Stimulated activated naive CD8-positive, alpha-beta T cell treated with anti-CD3 and anti-CD28 coated beads, Interleukin-15, amount 100 ng/mL, for 72 hours (primary cell): ENCODE data around the gene OTX2.

ENCODE experiments used
- ATAC-seq: fragments of 150-1000 bp; cut with Tn5 transposase; 2 replicates; pipeline ENCODE4 v1.10.0; 2021; ENCODE audit warnings: mild to moderate bottlenecking, moderate library complexity
- DNase-seq, 2 donors: peaks; one replicate each; pipeline ENCODE4 v3.0.0; 2021 to 2022
- H3K27ac Mint-ChIP-seq, 2 donors: one replicate each; pipeline ENCODE4 v1.8.0; 2022; ENCODE audit warnings: mild to moderate bottlenecking in 2 of 2, mixed read lengths in 2 of 2, moderate library complexity in 2 of 2
- H3K27me3 Mint-ChIP-seq: one replicate; pipeline ENCODE4 v1.8.0; 2022; ENCODE audit warnings: mixed read lengths
- H3K4me1 Mint-ChIP-seq: one replicate; pipeline ENCODE4 v1.8.0; 2022; ENCODE audit warnings: mild to moderate bottlenecking, mixed read lengths
- H3K4me3 Mint-ChIP-seq, 2 donors: one replicate each; pipeline ENCODE4 v1.8.0; 2022; ENCODE audit warnings: mild to moderate bottlenecking in 2 of 2, mixed read lengths in 2 of 2, moderate library complexity in 1 of 2
- H3K9me3 Mint-ChIP-seq, 2 donors: one replicate each; pipeline ENCODE4 v1.8.0; 2022; ENCODE audit warnings: mixed read lengths in 2 of 2

Gene OTX2

DNA sequence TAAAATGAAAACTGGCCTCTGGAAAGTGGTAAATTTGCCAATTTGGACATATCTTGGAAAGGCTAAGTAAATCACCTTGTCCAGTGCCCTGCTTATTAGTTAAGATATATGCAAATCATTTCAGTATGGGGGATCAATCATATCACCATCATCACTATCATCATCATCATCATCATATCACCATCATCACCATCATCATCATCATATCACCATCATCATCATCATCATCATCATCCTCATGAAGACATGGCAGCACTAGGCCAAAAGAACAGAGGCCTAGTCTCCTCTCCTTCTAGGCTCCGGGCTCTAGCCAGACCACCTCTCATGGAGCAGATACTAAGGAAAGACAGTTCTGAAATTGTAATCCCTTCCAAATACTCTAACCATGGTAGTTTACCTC, 20.3 kb downstream of the OTX2 start:
- DNase-seq: no peak
- no peak overlapping the region for H3K27ac Mint-ChIP-seq
- no peak for ATAC-seq
- peaks cover 0 to 4% of the 10 kb centered on the region in 2 donors for H3K9me3 Mint-ChIP-seq
- no peak overlapping the region for H3K4me3 Mint-ChIP-seq
- H3K27me3 Mint-ChIP-seq: peaks cover 76% of the 10 kb centered on the region
- H3K4me1 Mint-ChIP-seq: no peaks in the 10 kb centered on the region

DNA sequence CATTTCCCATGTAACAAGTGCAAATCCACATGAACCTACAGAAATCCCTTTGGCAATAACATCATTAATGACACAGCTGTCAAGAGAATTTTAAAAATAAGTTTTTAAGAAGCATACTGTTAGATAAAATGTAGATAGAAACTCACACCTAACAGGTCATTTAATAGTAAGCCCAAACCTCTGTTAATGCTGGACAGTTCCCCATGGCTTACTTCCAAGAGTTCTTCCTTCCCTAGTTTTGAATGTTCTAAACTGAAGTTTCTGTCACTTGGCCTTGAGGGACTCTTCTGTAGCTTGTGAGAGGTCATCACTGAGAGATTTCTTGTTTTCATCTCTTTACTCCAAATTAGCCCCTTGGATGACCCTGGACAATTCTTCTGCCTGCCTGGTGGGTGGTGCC, 22.7 kb downstream of the OTX2 start:
- Mint-ChIP-seq H3K9me3 (no peaks in the 10 kb centered on the region), H3K4me1 (no peaks in the 10 kb centered on the region), H3K27ac (no peak overlapping the region), H3K4me3 (no peak overlapping the region), H3K27me3 (peaks cover 52% of the 10 kb centered on the region)
- DNase-seq (no peak), ATAC-seq (no peak)

DNA sequence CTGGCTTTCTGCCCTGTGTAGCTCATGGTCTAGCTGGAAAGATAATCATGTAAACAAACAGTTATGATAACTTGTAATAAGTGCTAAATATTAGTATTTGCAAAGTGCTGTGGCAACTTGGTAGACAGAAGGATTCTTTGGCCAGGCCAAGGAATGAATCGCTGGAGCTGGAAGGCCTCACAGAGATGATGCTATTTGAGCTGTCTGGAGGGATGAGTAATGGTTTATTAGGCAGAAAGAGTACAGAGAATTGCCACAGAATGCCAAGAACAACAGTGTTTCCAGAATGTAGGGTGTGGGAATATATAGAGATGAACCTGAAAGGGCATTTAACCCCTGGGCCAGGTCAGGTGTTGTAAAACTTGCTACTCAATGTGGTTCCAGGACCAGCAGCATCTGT, 27.6 kb downstream of the OTX2 start:
- no peaks in the 10 kb centered on the region for H3K9me3 Mint-ChIP-seq
- no peak overlapping the region for H3K27ac Mint-ChIP-seq
- H3K4me1 Mint-ChIP-seq: no peaks in the 10 kb centered on the region
- no peak overlapping the region for H3K4me3 Mint-ChIP-seq
- H3K27me3 Mint-ChIP-seq: peaks cover 21% of the 10 kb centered on the region
- ATAC-seq: no peak
- no peak for DNase-seq

DNA sequence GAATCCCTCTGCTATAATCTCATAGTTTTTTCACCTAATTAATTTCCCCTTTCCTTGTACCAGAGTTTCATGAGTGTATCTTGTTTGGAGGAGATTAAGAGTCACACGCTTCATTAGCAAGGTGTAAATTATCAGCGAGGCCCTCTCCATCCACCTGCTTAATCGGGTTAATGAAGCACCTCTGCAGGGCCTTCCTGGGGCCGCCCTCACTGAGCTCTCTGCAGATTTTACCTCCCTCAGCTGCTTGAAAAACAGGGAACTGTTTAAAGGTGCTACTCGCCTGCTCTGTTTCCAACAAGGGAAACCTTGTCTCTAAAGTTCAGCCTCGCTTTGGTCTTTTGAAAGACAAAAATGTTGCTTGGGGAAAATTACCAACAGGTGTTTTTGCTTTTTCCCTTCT, 35.8 kb downstream of the OTX2 start:
- no peak overlapping the region for H3K4me3 Mint-ChIP-seq
- no peaks in the 10 kb centered on the region for H3K9me3 Mint-ChIP-seq
- H3K27me3 Mint-ChIP-seq: peaks cover 11% of the 10 kb centered on the region
- no peak for ATAC-seq
- no peaks in the 10 kb centered on the region for H3K4me1 Mint-ChIP-seq
- no peak for DNase-seq
- H3K27ac Mint-ChIP-seq: no peak overlapping the region

DNA sequence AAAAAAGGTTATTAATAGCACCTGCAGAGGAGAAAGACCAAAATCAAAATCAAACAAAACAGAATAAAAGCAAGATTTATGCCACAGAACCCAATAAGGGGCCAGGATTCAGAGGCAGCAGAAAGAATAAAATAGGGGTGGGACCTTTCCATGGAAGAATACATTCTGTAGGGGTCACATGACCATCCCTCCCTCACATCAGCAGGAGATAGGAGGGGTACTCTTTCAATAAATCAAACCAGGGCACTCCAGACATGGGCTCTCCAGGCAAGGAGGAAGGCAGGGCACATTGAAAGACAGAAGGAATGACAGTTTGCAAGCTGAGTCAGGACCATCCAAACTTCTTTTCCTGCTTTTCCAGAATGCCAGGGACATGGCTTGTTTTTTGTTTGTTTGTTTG, 39.8 kb downstream of the OTX2 start:
- ATAC-seq (no peak), DNase-seq (no peak)
- no peak overlapping the region for H3K4me3 Mint-ChIP-seq
- H3K27ac Mint-ChIP-seq: no peak overlapping the region
- no peaks in the 10 kb centered on the region for H3K4me1 Mint-ChIP-seq
- H3K9me3 Mint-ChIP-seq: no peaks in the 10 kb centered on the region
- peaks cover 15% of the 10 kb centered on the region for H3K27me3 Mint-ChIP-seq

DNA sequence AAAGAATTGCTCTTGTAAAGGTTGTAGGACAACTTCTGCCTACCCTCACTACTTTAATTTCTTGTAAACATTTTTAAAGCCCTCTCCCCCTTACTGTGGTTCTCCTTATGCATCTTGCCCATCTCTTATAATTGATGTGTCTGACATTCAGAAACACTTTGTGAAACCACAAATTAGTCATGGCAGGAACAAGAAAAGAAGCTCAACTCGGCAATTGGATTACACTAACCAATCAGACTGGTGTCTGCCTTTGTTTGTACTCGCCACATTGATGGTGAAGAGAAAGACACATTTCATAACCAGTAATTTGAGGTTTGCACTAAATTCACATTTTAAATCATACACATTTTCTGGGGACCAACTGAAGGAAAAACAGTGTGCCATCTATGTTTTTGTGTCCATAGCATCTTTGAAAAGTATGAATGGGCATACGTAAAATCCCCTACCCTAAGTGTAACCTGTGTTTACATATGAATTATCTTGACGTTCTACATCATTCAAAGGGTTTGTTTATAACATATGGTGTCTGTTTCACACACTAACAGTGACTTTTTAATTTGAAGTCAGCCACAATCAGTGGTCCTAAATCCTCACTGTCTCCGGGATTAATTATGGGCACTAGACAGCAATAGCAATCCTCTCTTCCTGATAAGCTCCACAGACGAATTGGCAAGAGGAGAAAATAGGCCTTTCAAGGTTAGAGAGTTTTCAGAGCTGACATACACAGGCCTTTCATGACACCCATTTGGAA, 49.9 kb downstream of the OTX2 start:
- DNase-seq: no peak
- ATAC-seq: no peak

DNA sequence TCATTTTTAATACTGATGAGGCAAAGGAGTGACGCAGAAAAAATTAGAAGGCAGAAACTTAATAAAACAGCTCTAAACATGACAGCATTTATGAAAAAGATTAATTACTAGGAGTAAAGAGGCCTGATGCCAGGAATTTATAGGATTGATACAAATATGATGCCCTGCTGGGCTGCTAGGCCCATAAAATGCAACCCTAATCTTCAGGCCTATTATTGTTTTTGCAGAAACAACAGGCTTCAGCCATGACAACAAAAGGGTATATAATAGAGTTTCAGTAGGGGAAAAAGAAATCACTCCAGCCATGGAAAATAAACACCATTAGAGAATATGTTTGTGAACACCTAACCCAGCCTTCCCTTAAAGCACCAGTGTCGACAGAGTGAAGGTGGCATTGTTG, 50.6 kb downstream of the OTX2 start:
- Mint-ChIP-seq H3K9me3 (no peaks in the 10 kb centered on the region), H3K27ac (no peak overlapping the region), H3K4me3 (no peak overlapping the region), H3K27me3 (peaks cover 6% of the 10 kb centered on the region), H3K4me1 (no peaks in the 10 kb centered on the region)
- DNase-seq (no peak), ATAC-seq (no peak)

More for the DNA sequence above, 49.9 kb downstream of the OTX2 start:
- H3K9me3 Mint-ChIP-seq: no peaks in the 10 kb centered on the region
- no peak overlapping the region for H3K4me3 Mint-ChIP-seq
- no peaks in the 10 kb centered on the region for H3K4me1 Mint-ChIP-seq
- H3K27me3 Mint-ChIP-seq: peaks cover 3% of the 10 kb centered on the region
- H3K27ac Mint-ChIP-seq: no peak overlapping the region

DNA sequence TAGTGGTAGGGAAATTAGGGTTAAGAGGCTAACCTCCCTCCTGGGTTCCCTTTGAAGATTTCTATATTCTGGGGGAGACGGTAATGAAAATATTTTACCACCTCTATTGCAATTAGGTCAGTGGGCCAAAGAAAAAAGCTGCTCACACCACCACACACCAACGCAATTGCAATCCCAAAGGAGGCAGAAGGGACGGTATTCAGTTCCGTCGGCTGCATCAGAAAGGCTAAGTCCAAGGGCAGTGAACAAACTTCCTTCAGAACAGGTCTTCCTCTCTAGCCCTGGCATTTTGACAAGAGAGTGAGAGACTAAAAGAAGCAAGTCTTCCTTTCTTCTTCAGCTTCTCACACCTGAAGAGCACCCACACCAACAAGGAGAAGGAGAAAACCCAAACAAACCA, 51.2 kb downstream of the OTX2 start:
- ATAC-seq (no peak), DNase-seq (no peak)
- H3K4me3 Mint-ChIP-seq: no peak overlapping the region
- H3K9me3 Mint-ChIP-seq: no peaks in the 10 kb centered on the region
- peak overlapping the region in 1 of 2 donors; percentile 48 for H3K27ac Mint-ChIP-seq
- no peaks in the 10 kb centered on the region for H3K4me1 Mint-ChIP-seq
- H3K27me3 Mint-ChIP-seq: peaks cover 6% of the 10 kb centered on the region

DNA sequence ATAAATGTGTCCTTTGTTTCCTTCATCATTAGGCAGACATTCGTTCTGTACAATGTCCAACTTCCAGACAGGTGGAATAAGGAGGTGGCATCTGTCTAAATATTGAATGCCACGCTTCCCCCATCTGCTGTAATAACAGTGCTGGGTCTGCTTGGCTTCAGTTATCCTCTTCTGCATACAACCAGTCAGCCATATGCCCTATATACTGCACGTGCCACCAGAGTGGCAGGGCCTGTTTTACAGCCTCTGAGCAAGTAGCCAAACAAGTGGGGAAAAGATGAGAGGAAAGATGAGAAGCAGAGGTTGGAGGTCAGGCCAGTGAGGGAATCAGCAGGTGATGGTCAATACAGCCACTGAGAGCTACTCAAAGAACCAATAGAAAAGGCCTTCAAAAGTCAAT, 55.4 kb downstream of the OTX2 start:
- Mint-ChIP-seq H3K4me1 (no peaks in the 10 kb centered on the region), H3K4me3 (no peak overlapping the region), H3K9me3 (no peaks in the 10 kb centered on the region), H3K27ac (no peak overlapping the region), H3K27me3 (peaks cover 10% of the 10 kb centered on the region)
- ATAC-seq: no peak
- no peak for DNase-seq

DNA sequence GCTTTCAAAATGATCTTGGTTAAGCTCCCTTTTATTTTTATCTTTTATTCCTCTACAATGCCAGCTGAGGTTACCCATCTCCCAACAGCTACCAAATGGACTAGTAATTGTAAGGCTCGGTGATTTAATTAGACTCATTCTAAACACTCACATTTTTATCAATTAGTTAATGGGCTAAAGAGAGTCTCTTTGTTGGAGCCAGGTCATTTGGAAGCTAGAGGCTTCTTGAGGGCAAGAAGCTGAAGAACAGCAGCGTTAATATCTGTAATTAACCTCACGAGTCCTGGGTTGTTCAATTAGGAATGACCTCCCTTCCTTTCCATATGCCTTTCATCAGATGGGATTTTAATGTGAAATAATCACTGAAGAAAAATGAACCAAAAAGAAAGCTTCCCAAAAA, 56.9 kb downstream of the OTX2 start:
- no peak for ATAC-seq
- H3K4me3 Mint-ChIP-seq: no peak overlapping the region
- no peak overlapping the region for H3K27ac Mint-ChIP-seq
- peaks cover 19% of the 10 kb centered on the region for H3K27me3 Mint-ChIP-seq
- H3K4me1 Mint-ChIP-seq: no peaks in the 10 kb centered on the region
- no peak for DNase-seq
- H3K9me3 Mint-ChIP-seq: no peaks in the 10 kb centered on the region

DNA sequence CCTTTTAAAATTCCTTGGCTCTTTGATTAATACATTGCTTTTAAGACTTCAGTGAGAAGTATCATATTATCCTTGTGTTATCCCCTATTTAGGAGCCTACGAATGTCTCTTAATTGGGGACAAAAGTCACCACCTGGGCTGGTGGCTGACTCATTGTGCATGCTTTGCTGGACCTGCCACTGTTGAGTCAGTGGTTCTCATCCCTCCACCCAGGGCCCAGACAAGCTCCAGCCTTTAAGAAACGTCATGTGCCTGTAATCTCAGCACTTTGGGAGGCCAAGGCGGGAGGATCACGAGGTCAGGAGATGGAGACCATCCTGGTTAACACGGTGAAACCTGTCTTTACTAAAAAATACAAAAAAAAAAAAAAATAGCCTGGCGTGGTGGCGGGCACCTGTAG, 57.9 kb downstream of the OTX2 start:
- no peak overlapping the region for H3K4me3 Mint-ChIP-seq
- no peaks in the 10 kb centered on the region for H3K4me1 Mint-ChIP-seq
- no peak overlapping the region for H3K27ac Mint-ChIP-seq
- no peak for ATAC-seq
- H3K9me3 Mint-ChIP-seq: no peaks in the 10 kb centered on the region
- DNase-seq: no peak
- H3K27me3 Mint-ChIP-seq: peaks cover 19% of the 10 kb centered on the region

DNA sequence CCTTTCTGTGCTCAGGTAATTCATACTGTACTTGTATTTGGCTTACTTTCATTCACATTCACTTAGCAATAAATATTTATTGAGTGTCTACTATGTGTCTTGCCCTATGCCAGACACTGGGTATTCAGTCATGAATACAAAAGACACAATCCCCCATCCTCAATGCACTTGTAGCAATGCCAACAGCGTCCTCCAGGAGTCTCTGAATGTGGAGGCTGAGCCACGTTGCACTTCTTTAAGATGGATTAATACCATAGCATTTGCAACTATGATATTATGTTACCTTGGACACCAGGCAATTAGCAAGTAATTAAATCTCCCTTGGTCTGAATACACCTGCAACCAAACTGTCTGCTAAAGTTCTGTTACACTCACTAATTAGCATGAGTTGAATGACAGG, 58.8 kb downstream of the OTX2 start:
- no peak overlapping the region for H3K4me3 Mint-ChIP-seq
- no peak for DNase-seq
- H3K9me3 Mint-ChIP-seq: no peaks in the 10 kb centered on the region
- peaks cover 19% of the 10 kb centered on the region for H3K27me3 Mint-ChIP-seq
- no peak overlapping the region for H3K27ac Mint-ChIP-seq
- H3K4me1 Mint-ChIP-seq: no peaks in the 10 kb centered on the region
- ATAC-seq: no peak
